OCI-M1 (cell line): ENCODE measurements around the gene ARHGAP8.

Source experiments
- DNase-seq: peaks from one replicate; lab custom pipeline; 2025; lab: John Stamatoyannopoulos, UW

Gene ARHGAP8

DNA sequence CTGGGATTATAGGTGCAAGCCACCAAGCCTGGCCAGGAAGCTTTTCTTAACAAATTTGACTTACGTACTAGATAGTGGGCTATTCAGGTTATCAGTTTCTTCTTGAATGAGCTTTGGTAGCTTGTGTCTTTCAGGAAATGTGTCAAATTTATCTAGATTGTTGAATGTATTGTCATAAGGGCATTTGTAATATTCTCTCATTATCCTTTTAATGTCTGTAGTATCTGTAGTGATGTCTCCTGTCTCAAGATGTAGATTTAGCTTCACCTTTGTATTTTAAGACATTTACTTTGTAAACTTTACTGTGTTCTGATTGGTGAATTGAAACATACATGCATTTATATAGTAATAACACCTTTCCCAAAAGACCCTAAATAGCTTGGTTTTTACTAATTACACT is 20.7 kb downstream of the ARHGAP8 start:
- peak; percentile 4 for DNase-seq

DNA sequence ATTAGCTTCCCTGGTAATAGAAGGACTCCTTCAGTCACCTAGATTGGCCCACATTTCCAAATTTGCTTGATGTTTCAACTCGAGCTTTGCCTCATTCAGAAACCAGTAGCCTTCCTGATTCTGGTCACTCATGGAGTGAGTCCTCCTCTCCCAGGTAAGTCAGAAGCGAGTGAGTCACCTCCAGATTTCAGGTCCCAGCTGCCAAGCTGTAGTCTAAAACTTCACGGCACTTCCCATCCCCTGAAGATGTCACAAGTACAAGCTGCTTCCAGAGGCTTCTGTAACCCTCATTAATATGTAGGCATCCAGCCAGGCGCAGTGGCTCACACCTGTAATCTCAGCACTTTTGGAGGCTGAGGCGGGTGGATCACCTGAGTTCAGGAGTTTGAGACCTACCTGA is 23.5 kb downstream of the ARHGAP8 start:
- no peak for DNase-seq

DNA sequence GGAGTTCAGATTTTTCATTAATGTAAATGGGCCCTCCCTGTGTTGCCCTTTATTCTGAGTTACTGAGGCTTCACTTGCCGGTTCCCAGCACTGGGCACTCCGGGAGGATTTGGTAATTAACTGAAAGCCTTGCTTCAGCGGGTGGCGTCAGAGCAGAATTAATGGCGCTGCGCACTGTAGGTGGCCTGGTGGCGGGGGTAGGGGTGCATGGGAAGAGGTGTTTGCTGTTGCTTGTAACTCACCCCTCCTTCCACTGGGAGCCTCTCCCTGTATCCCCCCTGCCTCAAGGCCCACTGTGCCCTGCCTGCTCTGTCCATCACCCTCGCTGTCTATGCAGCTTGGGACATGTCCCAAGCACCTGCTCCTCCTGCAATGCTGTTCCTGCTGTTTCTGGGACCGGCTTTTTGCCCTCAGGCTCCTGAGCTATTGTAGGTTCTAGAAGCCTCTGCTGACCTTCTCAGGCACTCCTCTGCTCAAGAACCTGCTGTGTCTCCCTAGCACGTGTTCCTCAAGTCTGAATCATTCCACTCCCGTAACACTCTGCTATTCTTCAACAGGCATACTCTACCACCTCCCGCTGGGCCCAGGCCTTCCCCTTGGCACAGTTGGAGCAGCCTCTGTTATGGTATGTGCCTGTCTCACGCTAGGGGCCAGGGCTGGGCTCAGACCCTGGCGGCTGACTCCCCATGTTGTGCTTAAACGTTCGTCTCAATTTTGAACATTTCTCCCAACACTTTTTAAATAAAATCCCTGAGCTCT is 24.4 kb downstream of the ARHGAP8 start:
- no peak for DNase-seq

DNA sequence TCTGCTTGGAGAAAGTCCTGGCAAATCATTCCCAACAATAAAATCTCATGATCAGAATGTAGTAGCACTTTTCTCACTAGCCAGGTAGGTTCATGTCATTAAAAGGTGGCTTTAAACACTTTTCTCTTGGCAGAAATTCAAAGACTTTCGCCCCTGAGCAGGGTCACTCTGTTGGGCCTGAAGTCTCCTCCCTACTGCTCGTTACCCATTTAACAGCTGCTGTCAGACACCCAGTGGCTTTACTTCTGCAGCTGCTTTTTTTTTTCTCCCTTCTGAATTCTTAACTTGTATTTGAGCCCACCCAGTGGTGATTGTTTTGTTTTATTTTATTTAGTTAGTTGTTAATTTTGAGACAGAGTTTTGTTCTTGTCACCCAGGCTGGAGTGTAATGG is 25.0 kb downstream of the ARHGAP8 start:
- DNase-seq = no peak

DNA sequence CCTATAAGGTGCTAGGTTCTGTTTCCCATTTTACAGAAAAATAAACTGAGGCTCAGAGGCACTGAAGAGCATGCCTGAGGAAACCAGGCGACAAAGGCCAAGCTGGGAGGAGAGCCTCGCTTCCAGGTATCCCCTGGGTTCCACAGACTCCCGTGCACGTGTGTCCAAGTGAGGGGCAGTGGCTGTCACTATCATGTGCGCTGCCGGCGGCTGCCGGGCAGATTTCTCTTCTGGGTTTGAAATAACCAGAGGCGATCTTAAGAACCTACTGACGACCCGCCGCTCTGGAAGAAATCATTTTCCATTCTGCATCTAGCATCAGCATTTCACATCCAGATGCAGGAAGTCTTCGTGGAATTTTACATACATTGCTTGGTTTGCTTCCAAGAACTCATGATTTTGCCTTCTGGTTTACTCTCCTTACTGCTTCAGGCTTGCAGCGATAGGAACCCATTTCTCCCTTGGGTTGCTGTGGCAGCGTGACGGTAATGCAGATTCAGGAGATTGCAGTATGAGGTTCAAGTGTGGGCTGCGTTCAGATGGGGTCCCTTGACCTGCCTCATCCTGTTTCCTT is 28.6 kb downstream of the ARHGAP8 start:
- DNase-seq = no peak

DNA sequence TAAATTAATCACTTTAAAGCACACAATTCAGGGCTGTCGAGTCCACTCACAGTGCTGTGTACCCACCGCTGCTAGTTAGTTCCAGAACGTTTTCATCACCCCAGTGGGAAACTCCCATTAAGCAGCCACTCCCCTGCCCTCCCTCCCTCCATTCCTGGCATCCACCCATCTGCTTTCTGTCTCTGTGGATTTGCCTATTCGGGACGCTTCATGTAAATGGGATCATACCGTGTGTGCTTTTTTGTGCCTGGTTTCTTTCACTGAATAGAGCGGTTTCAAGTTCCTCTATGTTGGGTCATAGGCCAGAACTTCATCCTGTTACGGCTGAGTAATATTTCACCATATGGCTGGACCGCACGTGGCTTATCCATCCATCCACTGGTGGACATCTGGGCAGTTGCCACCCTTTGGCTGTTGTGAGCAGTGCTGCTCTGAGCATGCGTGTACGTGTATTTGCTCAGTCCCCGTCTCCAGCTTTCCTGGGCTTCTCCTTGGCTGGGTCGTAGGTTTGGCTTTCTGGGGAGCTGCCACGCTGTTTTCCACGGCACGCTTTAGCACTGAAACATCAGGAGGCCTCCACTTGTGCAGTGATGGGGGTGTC is 30.1 kb downstream of the ARHGAP8 start:
- no peak for DNase-seq

DNA sequence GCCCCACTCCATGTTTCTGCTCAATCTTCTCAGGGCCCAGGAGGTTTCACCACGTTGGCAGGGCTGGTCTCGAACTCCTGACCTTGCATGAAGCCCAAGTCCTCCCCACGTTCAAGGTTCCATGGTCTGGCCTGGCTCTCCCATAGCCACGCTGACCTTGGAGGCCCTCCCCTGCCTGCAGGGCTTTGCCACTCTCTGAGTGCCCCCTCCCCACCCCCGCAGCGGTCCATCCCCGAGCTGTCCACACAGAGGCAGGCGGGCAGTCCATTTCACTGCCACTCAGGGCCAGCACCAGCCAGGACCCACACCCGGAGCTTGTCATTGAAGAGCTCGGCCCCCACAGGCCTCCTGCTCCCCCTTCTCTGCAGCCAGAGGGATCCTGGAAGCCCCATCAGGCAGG is 30.7 kb downstream of the ARHGAP8 start:
- DNase-seq = no peak

DNA sequence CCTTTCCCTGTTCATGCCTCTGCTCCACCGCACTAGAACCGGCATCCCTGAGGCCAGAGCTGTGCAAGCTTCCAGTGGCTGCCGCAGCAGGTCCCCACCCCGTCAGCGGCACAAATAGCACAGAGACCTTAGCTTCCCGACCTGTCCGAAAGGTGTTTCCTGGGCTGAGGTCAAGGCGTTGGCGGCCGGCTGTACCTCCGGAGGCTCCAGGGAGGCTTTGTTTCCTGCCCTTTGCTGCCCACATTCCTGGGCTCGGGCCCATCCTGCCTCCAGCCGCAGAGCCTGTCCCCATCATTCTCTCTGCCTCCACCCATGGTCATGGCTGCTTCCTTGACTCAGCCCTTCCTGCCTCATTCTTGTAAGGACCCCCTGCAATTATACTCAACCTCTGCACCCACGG is 31.2 kb downstream of the ARHGAP8 start:
- no peak for DNase-seq

DNA sequence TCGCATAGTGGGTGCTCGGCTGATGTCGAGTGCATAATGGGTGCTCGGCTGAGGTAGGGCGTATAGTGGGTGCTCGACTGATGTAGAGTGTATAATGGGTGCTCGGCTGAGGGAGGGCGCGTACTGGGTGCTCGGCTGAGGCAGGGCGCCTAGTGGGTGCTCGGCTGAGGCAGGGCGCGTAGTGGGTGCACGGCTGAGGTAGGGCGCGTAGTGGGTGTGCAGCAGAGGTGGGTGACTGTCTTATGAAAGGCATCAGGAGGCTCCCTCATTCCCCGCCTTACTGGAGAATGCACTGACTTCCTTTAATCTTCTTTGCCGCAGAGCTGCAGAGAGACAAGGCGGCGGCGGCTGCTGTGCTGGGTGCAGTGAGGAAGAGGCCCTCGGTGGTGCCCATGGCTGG is 33.8 kb downstream of the ARHGAP8 start:
- DNase-seq = no peak

DNA sequence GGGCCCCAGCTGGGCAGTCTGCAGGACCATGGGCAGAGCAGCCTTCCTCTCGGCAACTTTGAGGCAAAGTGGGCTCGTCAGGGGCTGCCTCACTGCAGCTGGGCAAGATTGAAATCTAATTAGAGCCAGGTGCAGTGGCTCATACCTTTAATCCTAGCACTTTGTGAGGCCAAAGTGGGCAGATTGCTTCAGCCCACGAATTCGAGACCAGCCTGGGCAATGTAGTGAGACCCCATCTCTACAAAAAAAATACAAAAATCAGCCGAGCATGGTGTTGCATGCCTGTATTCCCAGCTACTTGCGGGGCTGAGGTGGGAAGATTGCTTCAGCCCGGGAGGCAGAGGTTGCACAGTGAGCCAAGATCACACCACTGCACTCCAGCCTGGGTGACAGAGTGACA is 34.2 kb downstream of the ARHGAP8 start:
- DNase-seq = no peak

DNA sequence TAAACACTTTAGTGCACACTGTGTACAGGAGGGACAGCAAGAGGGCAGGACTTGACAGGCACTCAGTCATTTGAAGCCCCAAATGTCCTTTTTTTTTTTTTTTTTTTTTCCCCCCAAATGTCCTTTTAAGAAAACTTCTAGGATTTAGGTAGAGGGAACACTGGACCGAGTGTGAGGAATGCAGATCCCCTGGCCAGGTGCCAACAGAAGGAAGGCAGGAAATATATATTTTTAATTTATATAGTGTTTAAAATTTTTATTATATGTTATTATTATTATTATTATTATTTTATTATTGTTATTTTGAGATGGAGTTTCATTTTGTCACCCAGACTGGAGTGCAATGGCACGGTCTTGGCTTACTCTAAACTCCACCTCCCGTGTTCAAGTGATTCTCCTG is 35.5 kb downstream of the ARHGAP8 start:
- no peak for DNase-seq

DNA sequence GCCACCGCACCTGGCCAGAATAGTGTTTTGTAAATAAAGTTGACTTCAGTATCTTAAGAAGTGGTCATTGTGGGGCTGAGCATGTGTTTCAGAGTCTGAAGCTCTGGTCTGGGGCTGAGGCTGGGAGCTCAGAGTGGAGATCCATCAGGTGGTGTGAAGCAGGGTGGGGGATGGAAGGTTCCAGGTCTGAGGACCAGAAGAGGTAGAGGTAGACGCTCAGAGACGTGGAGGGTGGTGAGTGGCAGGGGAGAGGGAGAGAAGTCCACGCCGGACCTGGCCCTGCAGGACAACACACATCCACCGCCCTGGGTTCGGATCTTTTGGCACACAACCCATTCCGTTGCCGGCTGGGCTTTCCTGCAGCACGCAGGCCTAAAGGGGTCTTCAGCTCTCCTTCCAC is 40.7 kb downstream of the ARHGAP8 start:
- no peak for DNase-seq

DNA sequence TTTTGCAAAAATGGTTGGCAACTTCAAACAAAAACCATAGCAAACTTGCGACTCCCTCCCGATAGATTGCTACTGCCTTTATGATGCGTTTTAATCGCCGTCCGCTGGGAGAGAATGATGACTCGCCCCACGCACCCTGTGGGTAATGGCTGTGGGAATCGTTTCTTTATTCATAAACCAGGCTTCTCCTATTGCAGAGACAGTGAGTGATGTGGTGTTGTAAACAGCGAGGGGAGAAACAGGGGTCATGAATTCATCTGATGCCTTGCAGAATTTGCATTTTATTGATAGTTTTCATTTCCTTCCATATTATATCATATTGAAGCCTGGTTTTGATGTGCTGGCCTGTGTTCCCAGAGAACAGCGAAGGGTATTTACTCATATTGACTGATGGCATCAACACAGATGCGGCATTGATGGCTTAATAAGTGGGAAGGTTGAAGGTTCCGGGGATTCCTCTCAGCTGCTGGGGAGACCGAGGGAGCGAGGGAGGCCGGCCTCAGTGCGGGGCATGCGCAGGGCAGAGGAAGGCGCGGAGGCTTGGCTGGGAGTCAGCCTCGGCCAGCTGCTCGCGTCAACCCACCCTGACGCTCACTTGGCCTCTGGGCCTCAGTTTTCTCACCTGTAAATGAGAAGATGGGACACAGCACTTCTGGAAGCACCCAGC is 41.3 kb downstream of the ARHGAP8 start:
- DNase-seq = no peak

DNA sequence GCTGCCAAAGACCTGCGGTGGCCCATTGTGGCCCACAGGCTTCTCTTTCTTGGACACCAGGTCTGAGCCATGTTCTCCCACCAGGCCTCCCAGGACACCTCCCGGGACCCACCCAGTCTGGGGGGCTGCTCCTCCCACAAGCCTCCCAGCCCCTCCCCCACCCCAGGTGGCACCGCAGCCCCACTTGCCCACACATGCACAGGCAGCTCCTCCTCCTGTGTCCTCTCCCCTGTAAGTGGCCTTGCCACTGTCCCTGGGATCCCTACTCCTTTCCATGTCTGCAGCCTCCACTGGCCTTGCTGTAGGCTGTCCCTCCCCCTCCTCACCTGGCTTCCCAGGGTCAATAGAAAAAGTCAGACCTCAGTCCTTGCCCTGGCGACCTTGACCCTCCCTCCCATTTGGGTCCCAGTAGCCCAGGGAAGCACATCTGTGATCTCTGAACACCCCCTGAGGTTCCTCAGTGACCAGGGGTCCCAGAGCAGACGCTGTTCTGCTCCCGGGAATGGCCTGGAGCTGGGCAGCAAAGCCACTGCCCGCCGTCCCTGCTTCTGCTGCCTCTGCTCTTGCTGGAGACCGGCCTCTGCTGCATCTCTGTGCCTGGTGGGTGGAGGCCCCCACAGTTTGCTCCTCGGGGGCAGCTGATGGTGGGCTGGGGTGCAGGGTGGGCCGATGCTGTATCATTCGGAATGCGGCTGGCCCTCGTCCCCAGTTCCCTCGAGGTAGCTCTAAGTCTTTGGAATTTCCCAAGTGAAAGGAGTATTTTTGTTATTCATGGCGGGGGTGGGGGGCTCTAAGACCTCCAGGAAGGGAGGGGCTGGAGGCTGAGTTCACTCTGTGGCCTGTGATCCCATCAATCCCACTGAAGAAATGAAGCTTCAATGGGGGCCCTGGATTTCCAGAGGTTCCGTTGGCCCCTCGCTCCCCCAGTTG is 43.6 kb downstream of the ARHGAP8 start:
- no peak for DNase-seq

DNA sequence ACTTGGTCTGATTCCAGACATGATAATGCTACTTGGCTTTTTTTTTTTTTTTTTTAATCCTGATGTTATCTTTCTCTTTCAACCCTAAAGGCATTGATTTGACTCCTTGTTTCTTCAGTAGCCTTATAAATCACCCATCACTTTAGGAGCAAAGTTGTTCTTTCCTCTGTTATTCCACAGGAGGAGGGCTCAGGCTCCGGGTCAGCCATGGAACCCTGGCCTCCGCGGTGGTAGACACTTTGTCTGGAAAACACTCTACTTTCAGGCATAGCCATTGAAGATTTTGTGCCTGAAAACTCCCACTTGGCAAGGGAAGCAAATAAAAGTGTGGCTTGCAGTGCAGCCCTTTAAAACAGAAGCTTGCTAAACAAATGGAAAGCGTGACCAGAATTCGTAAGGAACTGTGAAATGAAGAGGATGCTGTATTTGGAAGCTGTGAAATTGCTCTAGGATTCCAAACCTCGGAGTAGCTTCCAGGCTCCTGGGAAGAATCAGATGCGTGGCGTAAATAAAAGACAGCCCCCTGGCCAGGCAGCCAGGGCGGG is 44.9 kb downstream of the ARHGAP8 start:
- DNase-seq = no peak

DNA sequence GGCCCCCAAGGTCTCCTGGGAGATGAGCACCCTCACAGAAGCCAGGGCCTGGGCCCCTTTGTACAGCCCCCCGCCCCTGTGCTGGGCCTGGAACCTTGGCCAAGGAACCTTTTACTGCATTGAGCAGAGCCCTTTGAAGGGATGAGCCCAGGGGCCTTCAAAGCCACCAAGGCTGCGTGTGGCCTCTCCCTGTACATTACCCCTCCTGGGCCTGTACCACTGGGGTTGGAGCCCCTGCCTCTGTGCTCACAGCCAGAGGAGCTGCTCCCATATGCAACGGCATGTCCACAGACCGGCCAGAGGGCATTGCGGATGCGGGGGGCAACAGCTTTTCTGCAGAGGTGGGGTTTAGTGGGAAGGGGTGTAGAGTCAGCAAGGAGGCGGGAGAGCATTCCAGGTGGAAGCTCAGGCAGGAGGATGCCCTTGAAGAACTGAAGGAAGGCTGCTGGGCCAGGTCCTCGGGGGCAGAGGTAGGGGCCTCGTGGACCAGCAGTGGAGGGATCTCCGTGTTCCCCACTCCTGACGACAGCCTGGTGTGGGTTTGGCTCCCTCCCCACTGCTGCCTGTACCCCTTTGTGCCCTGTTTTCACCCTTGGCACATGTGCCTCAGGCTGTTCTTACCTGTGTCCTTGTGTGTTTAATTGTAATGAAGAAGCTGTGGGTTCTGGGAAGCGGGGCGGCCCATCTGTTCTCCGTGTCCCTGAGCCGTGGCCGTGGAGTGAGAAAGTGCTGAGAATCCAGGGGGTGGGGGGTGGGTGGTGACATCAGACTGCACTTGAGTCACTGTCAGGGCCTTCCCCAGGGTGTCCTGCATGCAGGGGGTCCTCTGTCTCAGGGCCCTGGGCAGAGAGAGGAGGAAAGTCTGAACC is 46.9 kb downstream of the ARHGAP8 start:
- no peak for DNase-seq

DNA sequence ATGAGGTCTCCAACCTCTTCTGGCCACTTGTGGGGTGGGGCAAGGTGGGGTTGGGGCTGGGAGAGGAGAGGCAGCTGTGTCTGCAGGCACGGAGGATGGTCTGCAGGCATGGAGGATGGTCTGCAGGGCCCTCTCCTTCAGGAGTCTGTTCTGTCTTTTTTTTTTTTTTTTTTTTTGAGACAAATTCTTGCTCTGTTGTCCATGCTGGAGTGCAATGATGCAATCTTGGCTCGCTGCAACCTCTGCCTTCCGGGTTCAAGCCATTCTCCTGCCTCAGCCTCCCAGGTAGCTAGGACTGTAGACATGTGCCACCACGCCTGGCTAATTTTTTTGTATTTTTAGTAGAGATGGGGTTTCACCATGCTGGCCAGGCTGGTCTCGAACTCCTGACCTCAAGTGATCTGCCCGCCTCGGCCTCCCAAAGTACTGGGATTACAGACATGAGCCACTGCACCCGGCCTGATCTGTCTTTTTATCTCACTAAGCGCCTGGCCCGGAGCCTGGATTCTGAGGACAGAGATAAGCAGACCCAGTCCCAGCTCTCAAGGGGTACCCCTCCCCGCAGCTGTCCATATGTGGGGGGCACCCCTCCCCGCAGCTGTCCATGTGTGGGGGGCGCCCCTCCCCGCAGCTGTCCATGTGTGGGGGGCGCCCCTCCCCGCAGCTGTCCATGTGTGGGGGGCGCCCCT is 47.7 kb downstream of the ARHGAP8 start:
- DNase-seq = peak; percentile 54

DNA sequence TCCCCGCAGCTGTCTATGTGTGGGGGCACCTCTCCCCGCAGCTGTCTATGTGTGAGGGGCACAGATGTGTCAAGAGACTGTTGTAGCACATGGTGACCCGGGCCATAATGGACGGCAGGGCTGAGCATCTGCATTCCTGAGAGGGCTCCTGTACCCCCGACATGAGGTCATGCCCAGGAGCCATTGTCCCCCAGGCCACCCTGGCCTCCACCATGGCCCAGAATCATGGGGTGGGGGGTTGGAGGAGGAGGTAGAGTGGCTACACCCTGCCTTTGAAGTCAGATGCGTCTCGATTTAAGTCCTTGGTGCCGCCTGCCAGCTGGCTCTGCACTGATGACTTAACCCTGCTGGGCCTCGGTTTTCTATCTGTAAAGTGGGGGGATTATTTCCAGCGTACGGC is 49.1 kb downstream of the ARHGAP8 start:
- DNase-seq = no peak

DNA sequence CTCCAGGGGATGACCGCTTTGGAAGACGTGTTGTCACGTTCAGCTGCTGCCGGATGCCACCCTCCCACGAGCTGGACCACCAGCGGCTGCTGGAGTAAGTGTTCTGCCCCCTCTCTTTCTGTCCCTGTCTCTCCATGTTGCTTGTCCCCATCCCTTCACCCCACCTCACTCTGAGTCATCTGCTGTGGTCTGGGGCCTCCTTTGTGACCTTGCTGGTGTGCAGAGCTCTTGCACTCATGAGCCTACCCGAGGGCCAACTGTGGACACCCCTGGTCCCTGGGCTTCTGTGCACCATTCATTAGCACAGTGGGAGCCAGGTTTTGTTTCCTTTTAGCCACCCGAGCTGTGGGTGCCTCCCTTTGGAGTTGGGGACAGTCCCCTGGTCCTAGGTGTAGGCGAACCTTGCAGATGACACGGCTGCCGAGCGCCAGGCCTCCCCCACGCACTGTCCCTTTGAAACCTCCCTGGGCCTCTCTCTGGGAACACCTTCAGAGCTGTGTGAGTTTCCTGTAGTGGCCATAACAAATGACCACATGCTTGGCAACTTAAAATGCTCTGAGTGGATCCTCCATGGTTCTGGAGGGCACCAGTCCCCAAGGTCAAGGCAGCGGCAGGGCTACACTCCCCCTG is 49.8 kb downstream of the ARHGAP8 start:
- DNase-seq = peak; percentile 17

DNA sequence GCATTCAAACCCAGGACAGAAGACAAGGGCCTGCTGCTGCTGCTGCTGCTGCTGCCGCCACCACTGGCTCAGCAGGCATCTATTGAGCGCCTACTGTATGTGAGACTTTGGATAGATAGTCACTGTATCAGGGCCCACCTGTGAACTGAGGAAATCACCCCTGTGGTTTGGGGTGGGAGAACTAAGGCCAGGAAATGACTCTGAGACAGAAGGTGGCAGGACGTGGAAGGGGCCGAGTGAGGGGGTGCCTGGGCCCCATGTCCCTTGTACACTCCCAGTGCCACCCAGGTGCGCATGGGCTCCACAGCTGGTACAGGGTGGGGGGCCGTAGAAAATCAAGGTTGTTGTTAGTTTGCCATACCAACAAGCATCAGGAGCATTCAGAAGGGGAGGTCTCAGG is 50.6 kb downstream of the ARHGAP8 start:
- DNase-seq = no peak
